Astrocyte of the cerebellum (primary cell): ENCODE data around the gene GMDS.

ENCODE experiments used
- DNase-seq: peaks from one replicate; pipeline ENCODE4 v3.0.0-alpha.2; 2011; ENCODE audit warnings: low read depth
- H3K4me3 ChIP-seq: 2 replicates; pipeline ENCODE4 v1.5.1; 2011; ENCODE audit warnings: mild to moderate bottlenecking, low read depth, low read length, moderate library complexity
- in situ Hi-C: cut with HindIII; loops from 2 replicates; pipeline ENCODE4 v1.10.0; 2017; ENCODE audit warnings: low sequenced_read_pairs
- TF ChIP-seq, protein P1 (sequence below): IDR thresholded peaks from 2 replicates; pipeline ENCODE4 v1.5.1; 2012; ENCODE audit warnings: low read length, low read depth, moderate library complexity, mild to moderate bottlenecking; ENCODE audit errors: missing control alignments

The GMDS gene

DNA sequence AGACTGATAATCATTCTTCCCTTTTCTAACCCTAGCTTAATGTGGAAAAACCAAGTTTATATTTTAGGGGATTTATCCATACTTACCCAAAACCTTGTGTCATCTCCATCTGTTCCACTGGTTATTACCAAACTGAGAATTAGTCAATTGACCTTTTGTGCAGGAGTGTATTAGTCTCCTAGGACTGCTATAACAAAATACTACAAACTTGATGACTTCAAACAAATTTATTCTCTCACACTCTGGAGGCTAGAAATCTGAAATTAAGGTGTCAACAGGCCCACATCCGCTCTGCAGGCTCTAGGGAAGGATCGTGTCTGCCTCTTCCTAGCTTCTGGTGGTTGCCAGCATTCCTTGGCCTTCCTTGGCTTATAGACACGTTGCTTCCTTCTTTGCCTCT is 12.7 kb upstream of the GMDS start:
- in situ Hi-C loops, result no loop called here
- no peak overlapping the region for H3K4me3 ChIP-seq
- DNase-seq, result no peak
- TF ChIP-seq, protein P1, sequence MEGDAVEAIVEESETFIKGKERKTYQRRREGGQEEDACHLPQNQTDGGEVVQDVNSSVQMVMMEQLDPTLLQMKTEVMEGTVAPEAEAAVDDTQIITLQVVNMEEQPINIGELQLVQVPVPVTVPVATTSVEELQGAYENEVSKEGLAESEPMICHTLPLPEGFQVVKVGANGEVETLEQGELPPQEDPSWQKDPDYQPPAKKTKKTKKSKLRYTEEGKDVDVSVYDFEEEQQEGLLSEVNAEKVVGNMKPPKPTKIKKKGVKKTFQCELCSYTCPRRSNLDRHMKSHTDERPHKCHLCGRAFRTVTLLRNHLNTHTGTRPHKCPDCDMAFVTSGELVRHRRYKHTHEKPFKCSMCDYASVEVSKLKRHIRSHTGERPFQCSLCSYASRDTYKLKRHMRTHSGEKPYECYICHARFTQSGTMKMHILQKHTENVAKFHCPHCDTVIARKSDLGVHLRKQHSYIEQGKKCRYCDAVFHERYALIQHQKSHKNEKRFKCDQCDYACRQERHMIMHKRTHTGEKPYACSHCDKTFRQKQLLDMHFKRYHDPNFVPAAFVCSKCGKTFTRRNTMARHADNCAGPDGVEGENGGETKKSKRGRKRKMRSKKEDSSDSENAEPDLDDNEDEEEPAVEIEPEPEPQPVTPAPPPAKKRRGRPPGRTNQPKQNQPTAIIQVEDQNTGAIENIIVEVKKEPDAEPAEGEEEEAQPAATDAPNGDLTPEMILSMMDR, result no peak

DNA sequence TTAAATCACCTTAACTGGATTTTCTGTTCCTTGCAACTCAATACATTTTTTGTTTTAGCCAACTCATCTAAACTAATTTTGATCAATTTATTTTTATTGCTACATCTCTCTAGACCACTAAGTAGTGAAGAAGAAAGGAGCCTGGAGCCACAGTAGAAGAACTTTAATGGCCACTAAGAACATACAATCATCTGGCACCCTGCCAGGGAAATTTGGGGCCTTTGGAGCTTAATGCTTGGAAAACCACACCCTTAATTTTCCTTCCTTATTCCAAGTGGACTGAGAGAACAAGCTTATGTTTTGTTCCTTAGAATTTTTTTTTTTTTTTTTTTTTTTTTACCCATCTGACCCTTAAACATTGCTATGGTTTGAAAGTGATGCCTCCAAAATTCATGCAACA is 12.0 kb upstream of the GMDS start:
- DNase-seq, result no peak
- in situ Hi-C loops, result no loop called here

DNA sequence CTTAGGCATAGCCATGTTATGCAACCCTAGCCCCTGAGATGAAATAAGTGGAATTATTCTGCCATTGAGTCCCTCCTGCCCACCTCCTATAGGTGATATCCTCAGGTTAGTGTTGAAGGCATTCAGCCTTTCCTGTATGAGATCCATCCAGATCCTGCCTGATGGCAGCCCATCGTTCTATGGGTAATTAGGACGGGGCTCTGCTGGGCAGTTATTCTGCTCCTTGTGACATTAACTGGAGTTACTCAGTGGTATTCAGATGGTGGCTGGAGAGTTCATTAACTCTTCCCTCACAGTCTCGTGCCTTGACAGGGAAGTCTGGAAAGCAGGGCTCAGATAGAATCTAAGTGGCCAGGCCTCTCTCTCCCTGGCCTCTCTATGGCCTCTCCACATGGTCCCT is 9.3 kb upstream of the GMDS start:
- TF ChIP-seq, protein P1, result no peak
- H3K4me3 ChIP-seq, result no peak overlapping the region
- no peak for DNase-seq
- in situ Hi-C loops, result no loop called here

More for the DNA sequence above, 12.0 kb upstream of the GMDS start:
- no peak overlapping the region for H3K4me3 ChIP-seq
- TF ChIP-seq, protein P1, result no peak

DNA sequence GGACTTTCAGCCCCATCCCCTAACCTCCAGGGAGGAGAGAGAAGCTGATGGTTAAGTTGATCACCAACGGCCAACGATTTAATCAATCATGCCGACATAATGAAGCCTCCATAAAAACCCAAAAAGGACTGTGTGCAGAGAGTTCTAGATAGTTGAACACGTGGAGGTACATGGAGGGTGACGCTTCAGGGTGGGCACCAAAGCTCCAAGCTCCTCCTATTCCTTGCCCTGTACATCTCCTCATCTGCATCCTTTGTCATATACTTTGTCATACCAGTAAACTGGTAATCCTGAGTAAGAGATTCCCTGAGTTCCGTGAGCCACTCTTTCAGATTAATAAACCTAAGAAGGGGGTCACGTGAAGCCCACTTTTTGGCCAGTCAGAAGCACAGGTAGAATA is 3.7 kb upstream of the GMDS start:
- TF ChIP-seq, protein P1, result no peak
- H3K4me3 ChIP-seq, result no peak overlapping the region
- no peak for DNase-seq
- in situ Hi-C loops, result no loop called here

DNA sequence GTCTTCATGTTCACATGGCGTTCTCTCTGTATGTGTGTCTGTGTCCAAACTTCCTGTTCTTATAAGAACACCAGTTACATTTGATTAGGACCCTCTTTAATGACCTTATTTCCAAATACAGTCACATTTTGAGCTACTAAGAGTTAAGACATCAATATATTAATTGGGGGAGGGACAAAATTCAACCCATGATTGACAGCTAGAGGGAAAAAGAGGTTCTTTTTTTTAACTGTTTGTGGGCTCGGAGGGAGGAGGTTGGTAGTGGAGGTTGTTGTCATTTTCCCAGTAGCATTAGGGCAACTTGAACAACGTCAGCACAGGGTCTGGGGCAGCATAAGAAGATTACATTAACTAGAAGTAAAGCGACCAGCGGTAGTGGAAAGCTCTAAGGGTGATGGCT is 2.3 kb upstream of the GMDS start:
- DNase-seq, result no peak
- no peak overlapping the region for H3K4me3 ChIP-seq
- TF ChIP-seq, protein P1, result no peak
- in situ Hi-C loops, result no loop called here

DNA sequence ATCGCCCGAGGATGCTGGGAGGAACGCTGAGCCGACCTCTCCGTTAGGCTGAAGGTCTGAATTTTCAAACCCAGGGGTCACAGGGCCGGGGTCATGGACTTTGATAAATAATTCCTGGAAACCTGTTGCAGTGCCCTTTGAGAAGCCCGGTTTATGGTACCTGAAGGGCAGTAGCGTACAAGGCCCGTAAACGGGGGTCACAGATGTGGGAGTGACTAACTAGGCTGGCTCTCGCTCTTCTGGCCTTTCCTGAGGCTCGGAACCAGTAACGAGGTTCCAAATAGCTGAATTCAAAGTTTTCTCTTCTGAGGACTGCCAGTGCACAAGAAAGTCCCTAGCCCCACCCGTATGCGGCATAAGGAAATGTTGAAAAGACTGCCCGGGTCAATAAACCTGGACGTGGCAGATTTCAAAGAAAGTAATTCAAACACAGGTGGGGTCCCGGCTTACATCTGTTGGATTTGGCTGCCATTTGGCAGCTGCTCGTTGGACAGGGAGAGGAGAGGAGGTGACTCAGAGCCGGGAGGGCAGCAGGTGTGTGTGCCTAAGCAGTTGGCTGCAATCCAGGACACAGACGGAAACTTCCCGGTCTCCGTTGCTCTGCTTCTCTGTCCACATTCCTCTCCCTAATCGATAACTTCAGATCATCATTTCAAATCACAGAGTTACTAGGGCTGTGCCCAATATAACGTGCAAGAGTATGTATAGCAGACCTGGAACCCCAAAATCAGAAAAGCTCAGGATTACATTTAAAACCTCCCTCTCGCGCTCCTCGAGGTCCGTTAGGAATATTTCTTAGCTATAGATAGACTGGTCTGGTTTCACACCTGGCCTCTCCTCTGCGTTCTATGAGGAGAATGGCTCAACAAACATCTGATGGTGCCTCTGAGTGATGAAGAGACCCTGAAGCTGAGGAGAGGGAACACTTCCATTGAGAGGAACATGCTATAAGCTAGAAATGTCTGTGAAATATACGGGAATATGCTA is 765 bp upstream of the GMDS start:
- TF ChIP-seq, protein P1, result no peak
- DNase-seq, result no peak
- peak overlapping the region; percentile 85 for H3K4me3 ChIP-seq
- in situ Hi-C loops, result no loop called here
